ENCODE measurements around the gene FFAR2. TPM values are rescaled to one million over a fixed set of nuclear protein-coding genes. Genes with fewer than 3 reads are reported as not detected.

FFAR2 gene
- total RNA-seq, 3 donors from 2014 or later (not counting 1 experiment from before 2014, with no cell fraction given) = 0.70 to 8.6 (median 1.6) TPM

DNA sequence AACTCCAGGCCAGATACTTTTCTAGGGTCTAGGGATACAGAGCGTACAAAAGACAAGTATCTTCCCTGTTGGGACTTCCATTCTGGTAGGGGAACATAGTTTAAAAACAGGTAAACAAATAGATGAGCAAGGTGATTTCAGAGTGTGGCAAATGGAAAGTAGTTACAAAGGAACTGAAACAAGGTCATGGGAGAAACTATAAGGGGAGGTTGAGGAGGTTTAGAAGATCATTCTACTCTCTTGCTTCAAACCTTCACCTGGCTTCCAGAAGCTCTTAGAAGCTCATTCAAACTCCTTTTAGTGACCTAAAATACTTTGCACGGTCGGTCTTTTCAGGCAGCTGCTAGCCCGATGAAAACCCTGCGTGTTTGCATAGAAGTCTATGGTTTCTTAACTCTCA is 9.1 kb downstream of the FFAR2 start:
- no peaks in the 10 kb centered on the region for H3K36me3 ChIP-seq (ENCODE audit: control insufficient read depth, insufficient read depth, low read length)
- H3K36me3 Mint-ChIP-seq = no peaks in the 10 kb centered on the region
- peaks cover 44% of the 10 kb centered on the region for H3K4me1 ChIP-seq (ENCODE audit: control insufficient read depth, insufficient read depth, low read length)
- TF ChIP-seq, protein P1, sequence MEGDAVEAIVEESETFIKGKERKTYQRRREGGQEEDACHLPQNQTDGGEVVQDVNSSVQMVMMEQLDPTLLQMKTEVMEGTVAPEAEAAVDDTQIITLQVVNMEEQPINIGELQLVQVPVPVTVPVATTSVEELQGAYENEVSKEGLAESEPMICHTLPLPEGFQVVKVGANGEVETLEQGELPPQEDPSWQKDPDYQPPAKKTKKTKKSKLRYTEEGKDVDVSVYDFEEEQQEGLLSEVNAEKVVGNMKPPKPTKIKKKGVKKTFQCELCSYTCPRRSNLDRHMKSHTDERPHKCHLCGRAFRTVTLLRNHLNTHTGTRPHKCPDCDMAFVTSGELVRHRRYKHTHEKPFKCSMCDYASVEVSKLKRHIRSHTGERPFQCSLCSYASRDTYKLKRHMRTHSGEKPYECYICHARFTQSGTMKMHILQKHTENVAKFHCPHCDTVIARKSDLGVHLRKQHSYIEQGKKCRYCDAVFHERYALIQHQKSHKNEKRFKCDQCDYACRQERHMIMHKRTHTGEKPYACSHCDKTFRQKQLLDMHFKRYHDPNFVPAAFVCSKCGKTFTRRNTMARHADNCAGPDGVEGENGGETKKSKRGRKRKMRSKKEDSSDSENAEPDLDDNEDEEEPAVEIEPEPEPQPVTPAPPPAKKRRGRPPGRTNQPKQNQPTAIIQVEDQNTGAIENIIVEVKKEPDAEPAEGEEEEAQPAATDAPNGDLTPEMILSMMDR (IDR thresholded peaks at IDR 0.05) = no peak
- no peaks in the 10 kb centered on the region for H3K27me3 ChIP-seq (ENCODE audit: control insufficient read depth, insufficient read depth, low read length)
- intact Hi-C loops (cut with micrococcal nuclease) = no loop called here
- DNase-seq = no peak
- peaks cover 6 to 15% of the 10 kb centered on the region in 2 donors for H3K4me1 Mint-ChIP-seq
- no peaks in the 10 kb centered on the region for H3K27me3 Mint-ChIP-seq (ENCODE audit: low read depth in 2 of 2)
- H3K4me3 Mint-ChIP-seq = no peak overlapping the region
- H3K27ac Mint-ChIP-seq = no peak overlapping the region
- WGBS (ENCODE audit: insufficient coverage) = 81% methylated on average over 5 of the region's 5 CpGs
- no peak overlapping the region for H3K27ac ChIP-seq (ENCODE audit: low read length)
- ATAC-seq = no peak
- no peak overlapping the region for H3K4me3 ChIP-seq (ENCODE audit: low read length)
- no peaks in the 10 kb centered on the region for H3K9me3 ChIP-seq (ENCODE audit: control insufficient read depth, insufficient read depth, low read length)
- H3K9me3 Mint-ChIP-seq = no peaks in the 10 kb centered on the region

DNA sequence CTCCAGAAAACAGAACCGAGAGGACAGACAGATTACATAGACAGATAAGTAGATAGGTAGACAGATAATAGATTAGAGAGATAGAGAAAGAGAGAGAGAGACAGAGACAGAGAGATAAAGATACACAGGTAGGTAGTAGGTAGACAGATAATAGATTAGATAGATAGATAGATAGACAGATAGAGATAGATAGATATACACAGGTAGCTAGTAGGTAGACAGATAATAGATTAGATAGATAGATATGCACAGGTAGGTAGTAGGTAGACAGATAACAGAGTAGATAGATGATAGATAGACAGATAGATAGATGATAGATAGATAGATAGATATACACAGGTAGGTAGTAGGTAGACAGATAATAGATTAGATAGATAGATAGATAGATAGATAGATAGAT is 10.1 kb downstream of the FFAR2 start:
- ATAC-seq (no peak), DNase-seq (no peak)
- H3K9me3 Mint-ChIP-seq = no peaks in the 10 kb centered on the region
- H3K4me1 Mint-ChIP-seq = peaks cover 16 to 26% of the 10 kb centered on the region in 2 donors
- Histone ChIP-seq H3K4me3 (ENCODE audit: low read length) (no peak overlapping the region), H3K27me3 (ENCODE audit: control insufficient read depth, insufficient read depth, low read length) (no peaks in the 10 kb centered on the region), H3K36me3 (ENCODE audit: control insufficient read depth, insufficient read depth, low read length) (no peaks in the 10 kb centered on the region), H3K9me3 (ENCODE audit: control insufficient read depth, insufficient read depth, low read length) (no peaks in the 10 kb centered on the region), H3K4me1 (ENCODE audit: control insufficient read depth, insufficient read depth, low read length) (peaks cover 54% of the 10 kb centered on the region), H3K27ac (ENCODE audit: low read length) (no peak overlapping the region)
- TF ChIP-seq, protein P1 (IDR thresholded peaks at IDR 0.05) = no peak
- intact Hi-C loops (cut with micrococcal nuclease) = no loop called here
- H3K4me3 Mint-ChIP-seq = no peak overlapping the region
- WGBS (ENCODE audit: insufficient coverage) = 74% methylated on average over 1 of the region's 1 CpG
- H3K36me3 Mint-ChIP-seq = no peaks in the 10 kb centered on the region
- H3K27me3 Mint-ChIP-seq (ENCODE audit: low read depth in 2 of 2) = no peaks in the 10 kb centered on the region
- H3K27ac Mint-ChIP-seq = peak overlapping the region in 1 of 2 donors; percentile 58

DNA sequence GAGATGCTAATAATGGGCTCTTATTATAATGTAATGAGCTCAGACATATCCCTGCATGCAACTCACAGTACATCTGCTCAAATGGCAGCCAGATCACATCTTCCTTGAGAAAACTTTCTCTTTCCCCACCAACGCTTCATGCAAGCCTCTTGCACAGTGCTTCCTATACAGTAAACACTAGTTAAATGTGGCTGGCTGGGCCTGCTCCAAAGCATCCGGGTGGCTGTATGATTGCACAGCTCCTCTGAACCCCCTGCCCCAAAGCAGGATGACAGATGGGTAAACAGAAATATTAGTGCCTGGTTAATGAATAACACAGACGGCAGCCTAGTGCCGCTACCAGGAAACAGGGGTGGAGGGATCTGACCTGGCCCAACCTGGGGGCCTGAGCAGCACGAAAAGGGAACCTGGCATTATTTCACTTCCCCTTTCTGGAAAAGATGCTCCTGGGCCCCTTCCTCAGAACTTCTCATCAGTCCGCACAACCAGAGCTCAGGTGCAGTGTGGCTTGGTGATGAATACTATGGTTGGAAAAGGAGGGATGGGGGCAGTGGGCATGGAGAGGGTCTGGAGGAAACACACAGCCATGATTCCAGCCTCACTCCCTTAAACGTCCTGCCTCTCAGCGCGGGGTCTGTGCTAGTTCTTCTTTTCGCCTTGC is 10.8 kb downstream of the FFAR2 start:
- peaks cover 21 to 30% of the 10 kb centered on the region in 2 donors for H3K4me1 Mint-ChIP-seq
- H3K36me3 Mint-ChIP-seq = no peaks in the 10 kb centered on the region
- H3K27me3 Mint-ChIP-seq (ENCODE audit: low read depth in 2 of 2) = no peaks in the 10 kb centered on the region
- no peaks in the 10 kb centered on the region for H3K27me3 ChIP-seq (ENCODE audit: control insufficient read depth, insufficient read depth, low read length)
- no peak overlapping the region for H3K4me3 ChIP-seq (ENCODE audit: low read length)
- no peak for ATAC-seq
- peak overlapping the region in 1 of 2 donors; percentile 58 for H3K27ac Mint-ChIP-seq
- no peak overlapping the region for H3K4me3 Mint-ChIP-seq
- no peak overlapping the region for H3K27ac ChIP-seq (ENCODE audit: low read length)
- no peaks in the 10 kb centered on the region for H3K9me3 Mint-ChIP-seq
- TF ChIP-seq, protein P1 (IDR thresholded peaks at IDR 0.05) = no peak
- 37% methylated on average over 9 of the region's 10 CpGs for WGBS (ENCODE audit: insufficient coverage)
- no peak for DNase-seq
- no peaks in the 10 kb centered on the region for H3K36me3 ChIP-seq (ENCODE audit: control insufficient read depth, insufficient read depth, low read length)
- peaks cover 60% of the 10 kb centered on the region for H3K4me1 ChIP-seq (ENCODE audit: control insufficient read depth, insufficient read depth, low read length)
- no peaks in the 10 kb centered on the region for H3K9me3 ChIP-seq (ENCODE audit: control insufficient read depth, insufficient read depth, low read length)
- intact Hi-C loops (cut with micrococcal nuclease) = no loop called here
